Keratinocyte (primary cell): ENCODE results near the gene PHACTR2.

Experiments
- EZH2 ChIP-seq: IDR thresholded peaks from one replicate; pipeline ENCODE4 v1.6.1; 2012; ENCODE audit warnings: inconsistent platforms, mild to moderate bottlenecking, low read length, moderate library complexity
- TF ChIP-seq, protein P1 (sequence below), 3 experiments: IDR thresholded peaks in 1 of 3; conservative IDR thresholded peaks in 1 of 3; optimal IDR thresholded peaks in 1 of 3; 2 replicates in 2 of 3; 3 replicates in 1 of 3; pipeline versions ENCODE3 to v1.5.1; 2011; ENCODE audit warnings: low read length in 3 of 3, mild to moderate bottlenecking in 3 of 3, moderate library complexity in 2 of 3, control low read depth in 1 of 3, inconsistent platforms in 1 of 3; ENCODE audit not compliant: insufficient read depth in 2 of 3; ENCODE audit errors: extremely low read depth in 1 of 3

DNA sequence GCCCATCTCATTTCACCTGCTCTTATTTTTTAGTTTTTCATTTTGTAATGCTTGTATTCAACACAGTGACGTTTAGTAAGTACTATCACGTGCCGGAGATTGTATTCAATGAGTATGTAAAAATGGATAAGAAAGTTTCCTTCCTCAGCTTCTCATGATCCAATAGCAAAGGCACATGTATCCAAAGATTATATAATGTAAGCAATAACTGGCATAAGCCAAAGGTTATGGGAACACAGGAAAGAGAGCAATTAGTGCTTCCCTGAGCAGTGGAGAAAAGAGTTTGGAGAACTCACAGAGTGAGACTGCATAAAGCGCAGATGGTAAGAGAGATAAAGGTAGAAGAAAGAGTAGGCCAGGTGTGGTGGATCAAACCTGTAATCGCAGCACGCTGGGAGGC lies 143.6 kb downstream of the PHACTR2 start:
- TF ChIP-seq, protein P1, sequence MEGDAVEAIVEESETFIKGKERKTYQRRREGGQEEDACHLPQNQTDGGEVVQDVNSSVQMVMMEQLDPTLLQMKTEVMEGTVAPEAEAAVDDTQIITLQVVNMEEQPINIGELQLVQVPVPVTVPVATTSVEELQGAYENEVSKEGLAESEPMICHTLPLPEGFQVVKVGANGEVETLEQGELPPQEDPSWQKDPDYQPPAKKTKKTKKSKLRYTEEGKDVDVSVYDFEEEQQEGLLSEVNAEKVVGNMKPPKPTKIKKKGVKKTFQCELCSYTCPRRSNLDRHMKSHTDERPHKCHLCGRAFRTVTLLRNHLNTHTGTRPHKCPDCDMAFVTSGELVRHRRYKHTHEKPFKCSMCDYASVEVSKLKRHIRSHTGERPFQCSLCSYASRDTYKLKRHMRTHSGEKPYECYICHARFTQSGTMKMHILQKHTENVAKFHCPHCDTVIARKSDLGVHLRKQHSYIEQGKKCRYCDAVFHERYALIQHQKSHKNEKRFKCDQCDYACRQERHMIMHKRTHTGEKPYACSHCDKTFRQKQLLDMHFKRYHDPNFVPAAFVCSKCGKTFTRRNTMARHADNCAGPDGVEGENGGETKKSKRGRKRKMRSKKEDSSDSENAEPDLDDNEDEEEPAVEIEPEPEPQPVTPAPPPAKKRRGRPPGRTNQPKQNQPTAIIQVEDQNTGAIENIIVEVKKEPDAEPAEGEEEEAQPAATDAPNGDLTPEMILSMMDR (optimal IDR thresholded peaks at IDR 0.05 in 1 of 3, IDR thresholded peaks at IDR 0.05 in 1 of 3, conservative IDR thresholded peaks at IDR 0.05 in 1 of 3; ENCODE audit: extremely low read depth in 1 of 3, insufficient read depth in 2 of 3, low read length in 3 of 3), result no peak
- no peak for TF ChIP-seq EZH2
